Tibial artery (tissue), 4 donors: ENCODE data around the gene LARGE1.

Experiments used
- DNase-seq, 2 donors: peaks; one replicate each; pipeline ENCODE4 v3.0.0-alpha.2; 2019
- H3K27ac ChIP-seq, 2 donors: fragments of 200-600 bp; sonication (generic) in 1 of 2; 1 replicate in 1 of 2; 2 replicates in 1 of 2; pipeline ENCODE4 v1.5.1; 2018 to 2019; ENCODE audit warnings: mild to moderate bottlenecking in 1 of 2
- H3K27me3 ChIP-seq, 2 donors: fragments of 200-600 bp; sonication (generic) in 1 of 2; one replicate each; pipeline versions ENCODE4 v1.5.1 to v1.6.0; 2016 to 2019
- H3K36me3 ChIP-seq, 3 donors: fragments of 200-600 bp; sonication (generic) in 2 of 3; one replicate each; pipeline ENCODE4 v1.5.1; 2016 to 2019; ENCODE audit warnings: mild to moderate bottlenecking in 2 of 3
- H3K4me1 ChIP-seq, 4 donors: fragments of 200-600 bp; sonication (generic) in 2 of 4; 1 replicate in 3 of 4; 2 replicates in 1 of 4; pipeline ENCODE4 v1.5.1; 2016 to 2019
- H3K4me3 ChIP-seq, 2 donors: fragments of 200-600 bp; sonication (generic) in 1 of 2; 1 replicate in 1 of 2; 2 replicates in 1 of 2; pipeline ENCODE4 v1.5.1; 2018 to 2019; ENCODE audit warnings: mild to moderate bottlenecking in 2 of 2
- H3K9me3 ChIP-seq, 3 donors: fragments of 200-600 bp; sonication (generic) in 1 of 3; one replicate each; pipeline ENCODE4 v1.5.1; 2016 to 2019
- CTCF ChIP-seq, 2 experiments: fragments of 200-600 bp in 1 of 2; fragments of 450-650 bp in 1 of 2; IDR thresholded peaks; one replicate each; pipeline ENCODE4 v1.5.1; 2017 to 2019; ENCODE audit warnings: antibody characterized with exemption in 2 of 2, mild to moderate bottlenecking in 1 of 2, moderate library complexity in 1 of 2
- intact Hi-C: fragments of 100-400 bp; cut with DNase I; formaldehyde crosslinking; loops from one replicate; pipeline ENCODE4 v1.15.0; 2023; ENCODE audit warnings: low total_unique reads

LARGE1 gene

GRCh38 chr22:33758961-33759360, 161.3 kb downstream of the LARGE1 start:
- no peak overlapping the region for H3K4me3 ChIP-seq
- no peak for TF ChIP-seq CTCF (IDR thresholded peaks at IDR 0.05)

GRCh38 chr22:33757802-33758483, 162.3 kb downstream of the LARGE1 start:
- Histone ChIP-seq H3K4me1 (no peaks in the 10 kb centered on the region), H3K4me3 (no peak overlapping the region), H3K27ac (no peak overlapping the region), H3K27me3 (no peaks in the 10 kb centered on the region), H3K36me3 (peaks cover 0 to 8% (median 0%) of the 10 kb centered on the region in 3 donors), H3K9me3 (no peaks in the 10 kb centered on the region)
- TF ChIP-seq CTCF (IDR thresholded peaks at IDR 0.05), result no peak
- DNase-seq, result no peak
- intact Hi-C loops, result no loop called here

More at GRCh38 chr22:33758961-33759360, 161.3 kb downstream of the LARGE1 start:
- no peak for DNase-seq
- no peaks in the 10 kb centered on the region for H3K27me3 ChIP-seq
- peaks cover 0 to 8% (median 0%) of the 10 kb centered on the region in 3 donors for H3K36me3 ChIP-seq
- no peaks in the 10 kb centered on the region for H3K9me3 ChIP-seq
- intact Hi-C loops, result no loop called here
- no peak overlapping the region for H3K27ac ChIP-seq
- H3K4me1 ChIP-seq, result peaks cover 0 to 6% (median 0%) of the 10 kb centered on the region in 4 donors

GRCh38 chr22:33757041-33757801, 163.1 kb downstream of the LARGE1 start:
- TF ChIP-seq CTCF (IDR thresholded peaks at IDR 0.05), result no peak
- Histone ChIP-seq H3K27ac (no peak overlapping the region), H3K4me1 (no peaks in the 10 kb centered on the region)

GRCh38 chr22:33756508-33756949, 163.7 kb downstream of the LARGE1 start:
- TF ChIP-seq CTCF (IDR thresholded peaks at IDR 0.05), result no peak
- Histone ChIP-seq H3K4me3 (no peak overlapping the region), H3K4me1 (no peaks in the 10 kb centered on the region), H3K27me3 (no peaks in the 10 kb centered on the region), H3K27ac (no peak overlapping the region), H3K36me3 (peaks cover 0 to 8% (median 0%) of the 10 kb centered on the region in 3 donors), H3K9me3 (no peaks in the 10 kb centered on the region)
- intact Hi-C loops, result no loop called here
- DNase-seq, result no peak

More at GRCh38 chr22:33757041-33757801, 163.1 kb downstream of the LARGE1 start:
- DNase-seq, result no peak
- Histone ChIP-seq H3K27me3 (no peaks in the 10 kb centered on the region), H3K4me3 (no peak overlapping the region), H3K36me3 (peaks cover 0 to 8% (median 0%) of the 10 kb centered on the region in 3 donors), H3K9me3 (no peaks in the 10 kb centered on the region)
- intact Hi-C loops, result no loop called here

- no peaks in the 10 kb centered on the region for H3K27me3 ChIP-seq
- TF ChIP-seq CTCF (IDR thresholded peaks at IDR 0.05), result no peak
- H3K4me3 ChIP-seq, result no peak overlapping the region
- H3K4me1 ChIP-seq, result no peaks in the 10 kb centered on the region
- H3K36me3 ChIP-seq, result no peaks in the 10 kb centered on the region
- no peaks in the 10 kb centered on the region for H3K9me3 ChIP-seq
- DNase-seq, result no peak
- intact Hi-C loops, result no loop called here
- no peak overlapping the region for H3K27ac ChIP-seq
Measured at GRCh38 chr22:33748714-33749113, 171.6 kb downstream of the LARGE1 start.
